ENCODE data around the gene ACSM4. TPM values are rescaled to one million over a fixed set of nuclear protein-coding genes. Genes with fewer than 3 reads are reported as not detected.
"Not testable (repeated sequence)": the region's sequence is repeated elsewhere in the genome, so short reads cannot be mapped to it uniquely, and the experiment has no call there.

The ACSM4 gene
- polyA plus RNA-seq, 2 of the 4 experiments (the other 2 are of a cell fraction), result not detected

DNA sequence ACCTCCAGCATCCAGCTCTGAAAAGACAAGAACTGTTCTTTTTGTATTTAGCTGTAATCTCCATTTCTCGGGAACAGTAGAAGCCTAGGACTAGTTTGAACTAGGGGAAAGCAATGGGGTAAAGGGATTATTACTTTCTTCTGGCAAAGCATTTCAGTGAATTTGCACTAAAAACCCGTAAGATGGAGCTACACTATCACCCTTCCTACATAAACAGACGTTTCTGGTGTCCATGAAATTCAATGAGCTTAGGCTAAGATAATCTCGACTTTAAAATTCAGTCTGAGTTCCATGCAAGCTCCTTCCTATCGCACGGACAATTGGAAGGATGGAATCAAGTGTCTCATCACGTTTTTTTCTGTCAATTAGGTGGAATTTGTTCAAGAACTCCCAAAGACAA lies 24.0 kb downstream of the ACSM4 start:
- H3K4me1 ChIP-seq, result no peaks in the 10 kb centered on the region
- peak in 1 of 2 experiments; percentile 7 for DNase-seq (ENCODE audit: low read depth in 1 of 2, low spot score in 1 of 2)
- H3K4me3 ChIP-seq, result no peak overlapping the region
- no peak overlapping the region for H3K4me2 ChIP-seq
- TF ChIP-seq HEYL (CRISPR knock-in tag; IDR thresholded peaks at IDR 0.05) (no peak), SMC3 (IDR thresholded peaks at IDR 0.05) (no peak), HDAC2 (IDR thresholded peaks at IDR 0.05) (no peak)
- TF ChIP-seq, protein P1, sequence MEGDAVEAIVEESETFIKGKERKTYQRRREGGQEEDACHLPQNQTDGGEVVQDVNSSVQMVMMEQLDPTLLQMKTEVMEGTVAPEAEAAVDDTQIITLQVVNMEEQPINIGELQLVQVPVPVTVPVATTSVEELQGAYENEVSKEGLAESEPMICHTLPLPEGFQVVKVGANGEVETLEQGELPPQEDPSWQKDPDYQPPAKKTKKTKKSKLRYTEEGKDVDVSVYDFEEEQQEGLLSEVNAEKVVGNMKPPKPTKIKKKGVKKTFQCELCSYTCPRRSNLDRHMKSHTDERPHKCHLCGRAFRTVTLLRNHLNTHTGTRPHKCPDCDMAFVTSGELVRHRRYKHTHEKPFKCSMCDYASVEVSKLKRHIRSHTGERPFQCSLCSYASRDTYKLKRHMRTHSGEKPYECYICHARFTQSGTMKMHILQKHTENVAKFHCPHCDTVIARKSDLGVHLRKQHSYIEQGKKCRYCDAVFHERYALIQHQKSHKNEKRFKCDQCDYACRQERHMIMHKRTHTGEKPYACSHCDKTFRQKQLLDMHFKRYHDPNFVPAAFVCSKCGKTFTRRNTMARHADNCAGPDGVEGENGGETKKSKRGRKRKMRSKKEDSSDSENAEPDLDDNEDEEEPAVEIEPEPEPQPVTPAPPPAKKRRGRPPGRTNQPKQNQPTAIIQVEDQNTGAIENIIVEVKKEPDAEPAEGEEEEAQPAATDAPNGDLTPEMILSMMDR (IDR thresholded peaks at IDR 0.05), result no peak
- POLR2A ChIA-PET, result no interaction called here
- FAIRE-seq, result no peak
- CTCF ChIA-PET, result no interaction called here
- ATAC-seq, result no peak
- WGBS (ENCODE audit: missing lambda C conversion rate), result 27% methylated on average over 7 of the region's 7 CpGs
- H3K9me3 ChIP-seq, result no peaks in the 10 kb centered on the region
- no peak overlapping the region for H3K27ac ChIP-seq

DNA sequence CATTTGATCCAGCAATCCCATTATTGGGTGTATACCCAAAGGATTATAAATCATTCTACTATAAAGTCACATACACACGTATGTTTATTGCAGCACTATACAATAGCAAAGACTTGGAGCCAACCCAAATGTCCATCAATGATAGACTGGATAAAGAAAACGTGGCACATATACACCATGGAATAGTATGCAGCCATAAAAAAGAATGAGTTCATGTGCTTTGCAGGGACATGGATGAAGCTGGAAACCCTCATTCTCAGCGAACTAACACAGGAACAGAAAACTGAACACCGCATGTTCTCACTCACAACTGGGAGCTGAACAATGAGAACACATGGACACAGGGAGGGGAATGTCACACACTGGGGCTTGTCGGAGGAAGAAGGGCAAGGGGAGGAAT lies 33.9 kb downstream of the ACSM4 start:
- H3K4me2 ChIP-seq; H3K4me1 ChIP-seq; CTCF ChIA-PET; POLR2A ChIA-PET; H3K27ac ChIP-seq; ATAC-seq; DNase-seq (ENCODE audit: low read depth in 1 of 2, low spot score in 1 of 2); H3K4me3 ChIP-seq; FAIRE-seq; H3K9me3 ChIP-seq: not testable (repeated sequence)
- 37% methylated on average over 5 of the region's 5 CpGs for WGBS (ENCODE audit: missing lambda C conversion rate)

DNA sequence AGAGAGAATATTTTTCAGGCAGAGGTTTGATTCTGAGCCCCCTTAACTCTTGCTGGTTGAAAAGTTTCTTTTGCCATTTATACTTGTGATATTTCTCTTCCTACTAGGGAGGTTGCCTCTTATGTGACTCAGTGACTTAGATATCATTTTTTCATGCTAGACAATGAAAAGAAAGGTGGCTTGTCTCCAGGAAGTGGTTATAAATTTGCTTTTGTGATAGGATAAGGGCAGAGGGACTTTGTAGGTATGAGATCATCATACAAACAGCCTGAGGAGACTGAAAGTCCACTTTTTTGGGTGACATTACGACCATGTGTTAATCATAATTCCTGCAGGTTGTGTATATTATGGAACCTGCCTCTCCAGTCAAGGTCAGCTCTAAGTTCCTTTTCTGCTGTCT lies 35.8 kb downstream of the ACSM4 start:
- WGBS (ENCODE audit: missing lambda C conversion rate), result 5% methylated on average over 1 of the region's 1 CpG
- CTCF ChIA-PET, result no interaction called here
- ATAC-seq, result no peak

DNA sequence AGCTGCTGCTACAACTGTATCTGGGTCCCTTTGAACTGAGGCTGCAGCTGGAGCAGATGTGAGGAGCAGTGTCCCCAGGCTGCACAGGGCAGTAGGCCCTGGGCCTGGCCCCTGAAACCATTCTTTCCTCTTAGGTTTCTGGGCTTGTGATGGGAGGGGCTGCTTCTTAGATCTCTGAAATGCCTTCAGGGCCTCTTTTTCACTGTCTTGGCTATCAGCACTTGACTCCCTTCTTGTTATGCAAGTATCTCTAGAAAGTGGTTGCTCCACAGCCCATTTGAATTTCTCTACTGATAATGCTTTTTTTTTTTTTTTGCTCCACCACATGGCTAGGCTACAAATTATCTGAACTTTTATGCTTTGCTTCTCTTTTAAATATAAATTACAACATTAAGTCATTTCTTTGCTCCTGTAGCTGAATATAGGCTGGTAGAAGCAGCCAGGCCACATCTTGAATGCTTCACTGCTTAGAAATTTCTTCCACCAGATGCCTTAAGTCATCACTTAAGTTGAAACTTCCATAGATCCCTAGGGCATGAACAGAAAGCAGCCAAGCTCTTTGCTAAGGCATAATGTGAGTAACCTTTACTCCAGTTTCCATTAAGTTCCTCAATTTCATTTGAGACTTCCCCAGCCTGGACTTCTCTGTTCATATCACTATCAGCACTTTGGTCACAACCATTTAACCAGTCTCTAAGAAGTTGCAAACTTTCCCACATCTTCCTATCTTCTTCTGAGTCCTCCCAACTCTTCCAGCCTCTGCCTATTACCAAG lies 41.1 kb downstream of the ACSM4 start:
- no peak overlapping the region for H3K4me2 ChIP-seq
- DNase-seq (ENCODE audit: low read depth in 1 of 2, low spot score in 1 of 2) (no peak), ATAC-seq (no peak), FAIRE-seq (no peak)
- TF ChIP-seq EHF (CRISPR knock-in tag; IDR thresholded peaks at IDR 0.05) (no peak), RCOR1 (IDR thresholded peaks at IDR 0.05; ENCODE audit: low read depth, low read length) (no peak), EP300 (IDR thresholded peaks at IDR 0.05) (no peak), GATA3 (IDR thresholded peaks at IDR 0.05; ENCODE audit: borderline replicate concordance) (no peak), TP53 (CRISPR knock-in tag; IDR thresholded peaks at IDR 0.05) (no peak), ZC3H11A (IDR thresholded peaks at IDR 0.05) (no peak), ZSCAN20 (CRISPR knock-in tag; IDR thresholded peaks at IDR 0.05) (no peak), MAFK (IDR thresholded peaks at IDR 0.05; ENCODE audit: partially characterized antibody) (no peak), CHD4 (IDR thresholded peaks at IDR 0.05; ENCODE audit: borderline replicate concordance) (no peak), CBX2 (IDR thresholded peaks at IDR 0.05; ENCODE audit: borderline replicate concordance, low read depth) (no peak), FOXS1 (CRISPR knock-in tag; IDR thresholded peaks at IDR 0.05) (no peak), HDAC2 (IDR thresholded peaks at IDR 0.05) (no peak)
- TF ChIP-seq, protein P2, sequence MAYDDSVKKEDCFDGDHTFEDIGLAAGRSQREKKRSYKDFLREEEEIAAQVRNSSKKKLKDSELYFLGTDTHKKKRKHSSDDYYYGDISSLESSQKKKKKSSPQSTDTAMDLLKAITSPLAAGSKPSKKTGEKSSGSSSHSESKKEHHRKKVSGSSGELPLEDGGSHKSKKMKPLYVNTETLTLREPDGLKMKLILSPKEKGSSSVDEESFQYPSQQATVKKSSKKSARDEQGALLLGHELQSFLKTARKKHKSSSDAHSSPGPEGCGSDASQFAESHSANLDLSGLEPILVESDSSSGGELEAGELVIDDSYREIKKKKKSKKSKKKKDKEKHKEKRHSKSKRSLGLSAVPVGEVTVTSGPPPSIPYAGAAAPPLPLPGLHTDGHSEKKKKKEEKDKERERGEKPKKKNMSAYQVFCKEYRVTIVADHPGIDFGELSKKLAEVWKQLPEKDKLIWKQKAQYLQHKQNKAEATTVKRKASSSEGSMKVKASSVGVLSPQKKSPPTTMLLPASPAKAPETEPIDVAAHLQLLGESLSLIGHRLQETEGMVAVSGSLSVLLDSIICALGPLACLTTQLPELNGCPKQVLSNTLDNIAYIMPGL (CRISPR knock-in tag; IDR thresholded peaks at IDR 0.05; ENCODE audit: borderline replicate concordance), result no peak
- TF ChIP-seq, protein P3, sequence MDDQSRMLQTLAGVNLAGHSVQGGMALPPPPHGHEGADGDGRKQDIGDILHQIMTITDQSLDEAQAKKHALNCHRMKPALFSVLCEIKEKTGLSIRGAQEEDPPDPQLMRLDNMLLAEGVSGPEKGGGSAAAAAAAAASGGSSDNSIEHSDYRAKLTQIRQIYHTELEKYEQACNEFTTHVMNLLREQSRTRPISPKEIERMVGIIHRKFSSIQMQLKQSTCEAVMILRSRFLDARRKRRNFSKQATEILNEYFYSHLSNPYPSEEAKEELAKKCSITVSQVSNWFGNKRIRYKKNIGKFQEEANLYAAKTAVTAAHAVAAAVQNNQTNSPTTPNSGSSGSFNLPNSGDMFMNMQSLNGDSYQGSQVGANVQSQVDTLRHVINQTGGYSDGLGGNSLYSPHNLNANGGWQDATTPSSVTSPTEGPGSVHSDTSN (IDR thresholded peaks at IDR 0.05), result no peak
- TF ChIP-seq, protein P4, sequence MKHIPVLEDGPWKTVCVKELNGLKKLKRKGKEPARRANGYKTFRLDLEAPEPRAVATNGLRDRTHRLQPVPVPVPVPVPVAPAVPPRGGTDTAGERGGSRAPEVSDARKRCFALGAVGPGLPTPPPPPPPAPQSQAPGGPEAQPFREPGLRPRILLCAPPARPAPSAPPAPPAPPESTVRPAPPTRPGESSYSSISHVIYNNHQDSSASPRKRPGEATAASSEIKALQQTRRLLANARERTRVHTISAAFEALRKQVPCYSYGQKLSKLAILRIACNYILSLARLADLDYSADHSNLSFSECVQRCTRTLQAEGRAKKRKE (CRISPR knock-in tag; IDR thresholded peaks at IDR 0.05; ENCODE audit: low read depth), result no peak
- TF ChIP-seq, protein P5, sequence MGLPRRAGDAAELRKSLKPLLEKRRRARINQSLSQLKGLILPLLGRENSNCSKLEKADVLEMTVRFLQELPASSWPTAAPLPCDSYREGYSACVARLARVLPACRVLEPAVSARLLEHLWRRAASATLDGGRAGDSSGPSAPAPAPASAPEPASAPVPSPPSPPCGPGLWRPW (IDR thresholded peaks at IDR 0.05), result no peak
- no peak overlapping the region for H3K4me3 ChIP-seq
- no peaks in the 10 kb centered on the region for H3K9me3 ChIP-seq
- no peaks in the 10 kb centered on the region for H3K4me1 ChIP-seq
- POLR2A ChIA-PET, result no interaction called here
- no peak overlapping the region for H3K27ac ChIP-seq
- CTCF ChIA-PET, result no interaction called here

More for the DNA sequence above, 35.8 kb downstream of the ACSM4 start:
- DNase-seq (ENCODE audit: low read depth in 1 of 2, low spot score in 1 of 2) (no peak), FAIRE-seq (no peak)
- Histone ChIP-seq H3K4me1 (no peaks in the 10 kb centered on the region), H3K9me3 (no peaks in the 10 kb centered on the region), H3K27ac (no peak overlapping the region), H3K4me3 (no peak overlapping the region), H3K4me2 (no peak overlapping the region)
- POLR2A ChIA-PET, result no interaction called here
- TF ChIP-seq POLR2AphosphoS2 (conservative IDR thresholded peaks at IDR 0.05; ENCODE audit: low read length), result no peak
- TF ChIP-seq, protein P6, sequence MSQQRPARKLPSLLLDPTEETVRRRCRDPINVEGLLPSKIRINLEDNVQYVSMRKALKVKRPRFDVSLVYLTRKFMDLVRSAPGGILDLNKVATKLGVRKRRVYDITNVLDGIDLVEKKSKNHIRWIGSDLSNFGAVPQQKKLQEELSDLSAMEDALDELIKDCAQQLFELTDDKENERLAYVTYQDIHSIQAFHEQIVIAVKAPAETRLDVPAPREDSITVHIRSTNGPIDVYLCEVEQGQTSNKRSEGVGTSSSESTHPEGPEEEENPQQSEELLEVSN (IDR thresholded peaks at IDR 0.05; ENCODE audit: borderline replicate concordance, low read depth), result no peak

All from A549 (cell line).